Upper lobe of left lung (tissue), 6 donors: ENCODE data around the gene NCK2. TPM values are rescaled to one million over a fixed set of nuclear protein-coding genes. Genes with fewer than 3 reads are reported as not detected.

Experiments used
- ATAC-seq, 2 donors: fragments of 200-7000 bp; cut with Tn5 transposase; one replicate each; pipeline ENCODE4 v1.9.1; 2022; ENCODE audit warnings: mild to moderate bottlenecking in 2 of 2, moderate library complexity in 2 of 2; ENCODE audit not compliant: low FRiP score in 2 of 2
- DNase-seq, 2 donors: peaks; one replicate each; pipeline ENCODE4 v3.0.0-alpha.2; 2019 to 2020
- H3K27ac ChIP-seq, 4 donors: fragments of 200-600 bp; sonication (generic); one replicate each; pipeline ENCODE4 v1.5.1; 2016 to 2019
- H3K27me3 ChIP-seq, 4 donors: fragments of 200-600 bp; sonication (generic); one replicate each; pipeline ENCODE4 v1.5.1; 2017 to 2019
- H3K36me3 ChIP-seq, 4 donors: fragments of 200-600 bp; sonication (generic); one replicate each; pipeline ENCODE4 v1.5.1; 2016 to 2019
- H3K4me1 ChIP-seq, 4 donors: fragments of 200-600 bp; sonication (generic); one replicate each; pipeline ENCODE4 v1.5.1; 2018 to 2019
- H3K4me3 ChIP-seq, 4 donors: fragments of 200-600 bp; sonication (generic); one replicate each; pipeline ENCODE4 v1.5.1; 2017 to 2019; ENCODE audit warnings: mild to moderate bottlenecking in 2 of 4, moderate library complexity in 1 of 4
- H3K9me3 ChIP-seq, 4 donors: fragments of 200-600 bp; sonication (generic); one replicate each; pipeline ENCODE4 v1.5.1; 2018 to 2019
- EP300 ChIP-seq, 4 donors: sonication (generic); formaldehyde crosslinking; IDR thresholded peaks; one replicate each; pipeline ENCODE4 v1.5.1; 2017; ENCODE audit warnings: antibody characterized with exemption in 4 of 4, control low read depth in 2 of 4
- POLR2A ChIP-seq, 4 donors: fragments of 450-650 bp; IDR thresholded peaks; one replicate each; pipeline ENCODE4 v1.5.1; 2016 to 2017; ENCODE audit warnings: antibody characterized with exemption in 4 of 4, mild to moderate bottlenecking in 2 of 4
- POLR2AphosphoS5 ChIP-seq, 2 donors: sonication (generic); formaldehyde crosslinking; IDR thresholded peaks; one replicate each; pipeline ENCODE4 v1.5.1; 2017; ENCODE audit warnings: antibody characterized with exemption in 2 of 2
- WGBS, 2 donors: methylation state at CpG; one replicate each; pipeline ENCODE4 v1.1.5; 2017 to 2018; 5-methylcytosine and 5-hydroxymethylcytosine counted together
- total RNA-seq, 6 donors: library from RNA; depleted of rRNA in 4 of 6; stranded (reverse); fragments of >200 nt in 4 of 6; gene quantifications; one replicate each; pipeline versions ENCODE4 v1.1.0 to v1.2.1, GENCODE V29; 2016 to 2021
- TF ChIP-seq, protein P1 (sequence below), 6 experiments: fragments of 450-650 bp in 4 of 6; fragments of 200-600 bp in 2 of 6; sonication (generic) in 2 of 6; IDR thresholded peaks; one replicate each; pipeline ENCODE4 v1.5.1; 2016 to 2019; ENCODE audit warnings: antibody characterized with exemption in 6 of 6
- donor health status: DM: no; HTN: no; CAD: no; lungs with moderate emphysema.
- donor health status: DM: no; HTN: yes; CAD: no; lungs with severe emphysema.

Gene NCK2
- total RNA-seq, 6 donors from 2014 or later: 29.3 to 48.6 (median 37.9) TPM

DNA sequence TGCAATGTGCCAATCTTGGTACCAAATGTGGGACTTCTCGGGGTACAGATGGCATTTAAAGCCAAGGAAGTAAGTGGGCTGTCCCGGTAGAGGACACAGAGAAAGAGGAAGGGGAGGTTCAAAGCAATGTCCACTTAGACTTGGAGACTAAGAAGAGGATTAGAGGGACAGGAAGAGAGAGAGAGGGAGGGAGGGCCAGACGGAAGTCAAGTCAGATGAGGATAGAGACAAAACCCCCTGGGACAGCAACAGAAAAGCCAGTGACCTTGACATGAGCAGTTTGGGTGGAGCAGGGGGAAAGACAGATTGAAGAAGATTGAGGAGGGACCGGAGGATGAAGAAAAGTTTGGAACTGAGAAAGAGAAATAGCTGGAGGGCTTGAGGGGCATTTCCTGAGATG, 164.5 kb downstream of the NCK2 start:
- no peaks in the 10 kb centered on the region for H3K4me1 ChIP-seq
- H3K27me3 ChIP-seq: no peaks in the 10 kb centered on the region
- 57 to 59% methylated on average over 4 of the region's 4 CpGs for WGBS, 2 donors
- no peaks in the 10 kb centered on the region for H3K36me3 ChIP-seq
- no peaks in the 10 kb centered on the region for H3K9me3 ChIP-seq
- no peak for TF ChIP-seq POLR2AphosphoS5 (IDR thresholded peaks at IDR 0.05)
- DNase-seq (no peak), ATAC-seq (no peak)
- H3K4me3 ChIP-seq: no peak overlapping the region
- H3K27ac ChIP-seq: peak overlapping the region in 1 of 4 donors; percentile 31

DNA sequence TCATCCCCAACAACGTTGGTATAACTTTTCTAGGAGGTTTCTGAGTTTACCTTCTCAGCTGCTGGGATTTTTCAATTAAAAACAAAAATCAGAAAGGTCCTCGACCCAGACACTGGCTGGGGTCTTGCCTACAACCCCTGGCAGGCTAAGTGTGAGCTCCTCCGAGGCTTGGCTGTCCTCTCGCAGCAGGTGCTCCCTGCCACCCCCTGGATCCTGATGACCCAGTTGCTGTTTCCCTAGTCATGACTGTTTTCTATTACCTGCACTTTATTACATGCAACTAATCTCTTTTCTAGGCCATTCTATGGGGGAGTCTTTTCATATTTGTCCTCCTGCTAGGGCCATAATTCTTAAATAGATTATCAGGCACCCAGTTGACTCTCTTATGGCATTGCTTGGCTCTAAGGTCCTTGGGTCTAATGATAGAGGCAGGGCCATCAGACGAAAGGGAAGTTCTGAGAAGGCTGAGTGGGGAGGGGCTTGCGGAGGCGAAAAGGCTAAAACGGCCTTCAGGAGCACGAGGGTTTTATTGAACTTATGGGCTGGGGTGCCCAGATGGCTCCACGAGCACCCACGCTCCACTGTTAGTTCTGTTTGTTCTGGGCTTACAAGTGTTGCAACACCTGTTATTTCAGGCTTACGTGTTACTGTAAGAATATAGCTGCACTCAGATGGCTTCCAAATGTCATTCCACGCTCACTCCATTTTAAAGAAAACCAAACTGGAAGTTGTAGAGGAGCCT, 166.0 kb downstream of the NCK2 start:
- WGBS, 2 donors: 69 to 74% methylated on average over 13 of the region's 13 CpGs
- H3K36me3 ChIP-seq: no peaks in the 10 kb centered on the region
- H3K27ac ChIP-seq: no peak overlapping the region
- TF ChIP-seq EP300 (IDR thresholded peaks at IDR 0.05) (no peak), POLR2AphosphoS5 (IDR thresholded peaks at IDR 0.05) (no peak), POLR2A (IDR thresholded peaks at IDR 0.05) (no peak)
- TF ChIP-seq, protein P1, sequence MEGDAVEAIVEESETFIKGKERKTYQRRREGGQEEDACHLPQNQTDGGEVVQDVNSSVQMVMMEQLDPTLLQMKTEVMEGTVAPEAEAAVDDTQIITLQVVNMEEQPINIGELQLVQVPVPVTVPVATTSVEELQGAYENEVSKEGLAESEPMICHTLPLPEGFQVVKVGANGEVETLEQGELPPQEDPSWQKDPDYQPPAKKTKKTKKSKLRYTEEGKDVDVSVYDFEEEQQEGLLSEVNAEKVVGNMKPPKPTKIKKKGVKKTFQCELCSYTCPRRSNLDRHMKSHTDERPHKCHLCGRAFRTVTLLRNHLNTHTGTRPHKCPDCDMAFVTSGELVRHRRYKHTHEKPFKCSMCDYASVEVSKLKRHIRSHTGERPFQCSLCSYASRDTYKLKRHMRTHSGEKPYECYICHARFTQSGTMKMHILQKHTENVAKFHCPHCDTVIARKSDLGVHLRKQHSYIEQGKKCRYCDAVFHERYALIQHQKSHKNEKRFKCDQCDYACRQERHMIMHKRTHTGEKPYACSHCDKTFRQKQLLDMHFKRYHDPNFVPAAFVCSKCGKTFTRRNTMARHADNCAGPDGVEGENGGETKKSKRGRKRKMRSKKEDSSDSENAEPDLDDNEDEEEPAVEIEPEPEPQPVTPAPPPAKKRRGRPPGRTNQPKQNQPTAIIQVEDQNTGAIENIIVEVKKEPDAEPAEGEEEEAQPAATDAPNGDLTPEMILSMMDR (IDR thresholded peaks at IDR 0.05): no peak
- H3K4me3 ChIP-seq: no peak overlapping the region
- no peak for ATAC-seq
- H3K27me3 ChIP-seq: no peaks in the 10 kb centered on the region
- H3K9me3 ChIP-seq: peaks cover 0 to 14% (median 8%) of the 10 kb centered on the region in 4 donors
- no peaks in the 10 kb centered on the region for H3K4me1 ChIP-seq
- no peak for DNase-seq

DNA sequence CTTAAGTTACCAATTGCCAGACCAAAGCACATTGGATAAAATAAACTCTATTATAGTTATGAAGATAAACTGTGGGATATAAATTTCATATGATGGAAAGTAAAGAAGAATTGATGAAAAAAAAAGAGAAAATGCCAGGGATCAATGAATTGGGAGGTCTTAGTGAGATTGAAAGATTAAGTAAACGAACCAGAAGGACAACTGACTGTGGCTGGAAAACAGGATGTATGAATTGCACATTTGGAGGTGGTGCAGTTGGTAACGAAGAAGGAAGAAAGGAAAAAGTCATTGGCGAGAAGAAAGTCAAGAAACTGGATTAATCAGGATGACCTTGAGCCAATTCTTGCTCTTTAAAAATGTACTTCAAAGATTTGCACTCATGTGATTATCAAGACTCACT, 166.7 kb downstream of the NCK2 start:
- Histone ChIP-seq H3K4me1 (no peaks in the 10 kb centered on the region), H3K36me3 (no peaks in the 10 kb centered on the region), H3K27ac (no peak overlapping the region), H3K27me3 (no peaks in the 10 kb centered on the region), H3K4me3 (no peak overlapping the region), H3K9me3 (peaks cover 0 to 16% (median 10%) of the 10 kb centered on the region in 4 donors)
- 74 to 77% methylated on average over 3 of the region's 3 CpGs for WGBS, 2 donors
- no peak for DNase-seq
- ATAC-seq: no peak
- no peak for TF ChIP-seq POLR2A (IDR thresholded peaks at IDR 0.05)
- TF ChIP-seq, protein P1 (IDR thresholded peaks at IDR 0.05): no peak
- TF ChIP-seq POLR2AphosphoS5 (IDR thresholded peaks at IDR 0.05): no peak
- no peak for TF ChIP-seq EP300 (IDR thresholded peaks at IDR 0.05)

DNA sequence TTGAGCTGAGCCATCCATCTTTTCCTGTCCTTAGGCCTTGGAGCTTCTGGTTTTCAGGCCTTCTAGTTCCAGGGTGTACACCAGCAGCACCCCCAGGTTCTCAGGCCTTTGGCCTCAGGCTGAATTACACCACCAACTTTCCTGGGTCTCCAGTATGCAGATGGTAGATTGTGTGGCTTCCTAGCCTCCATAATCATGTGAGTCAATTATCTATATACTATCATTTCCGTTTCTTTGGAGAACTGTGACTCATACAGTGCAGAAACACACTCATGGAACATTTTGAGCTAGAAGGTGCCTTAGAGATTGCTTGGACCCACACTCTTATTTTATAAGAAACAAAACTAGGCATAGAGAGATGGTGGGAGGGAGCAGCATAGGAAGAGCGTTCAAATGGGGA, 167.4 kb downstream of the NCK2 start:
- H3K27me3 ChIP-seq: no peaks in the 10 kb centered on the region
- no peak overlapping the region for H3K4me3 ChIP-seq
- ATAC-seq (no peak), DNase-seq (no peak)
- no peaks in the 10 kb centered on the region for H3K4me1 ChIP-seq
- H3K36me3 ChIP-seq: no peaks in the 10 kb centered on the region
- WGBS, 2 donors: 89% methylated on average over 2 of the region's 2 CpGs
- no peak for TF ChIP-seq POLR2AphosphoS5 (IDR thresholded peaks at IDR 0.05)
- TF ChIP-seq, protein P1 (IDR thresholded peaks at IDR 0.05): no peak
- TF ChIP-seq EP300 (IDR thresholded peaks at IDR 0.05): no peak
- TF ChIP-seq POLR2A (IDR thresholded peaks at IDR 0.05): no peak
- no peak overlapping the region for H3K27ac ChIP-seq
- H3K9me3 ChIP-seq: peaks cover 0 to 16% (median 10%) of the 10 kb centered on the region in 4 donors

DNA sequence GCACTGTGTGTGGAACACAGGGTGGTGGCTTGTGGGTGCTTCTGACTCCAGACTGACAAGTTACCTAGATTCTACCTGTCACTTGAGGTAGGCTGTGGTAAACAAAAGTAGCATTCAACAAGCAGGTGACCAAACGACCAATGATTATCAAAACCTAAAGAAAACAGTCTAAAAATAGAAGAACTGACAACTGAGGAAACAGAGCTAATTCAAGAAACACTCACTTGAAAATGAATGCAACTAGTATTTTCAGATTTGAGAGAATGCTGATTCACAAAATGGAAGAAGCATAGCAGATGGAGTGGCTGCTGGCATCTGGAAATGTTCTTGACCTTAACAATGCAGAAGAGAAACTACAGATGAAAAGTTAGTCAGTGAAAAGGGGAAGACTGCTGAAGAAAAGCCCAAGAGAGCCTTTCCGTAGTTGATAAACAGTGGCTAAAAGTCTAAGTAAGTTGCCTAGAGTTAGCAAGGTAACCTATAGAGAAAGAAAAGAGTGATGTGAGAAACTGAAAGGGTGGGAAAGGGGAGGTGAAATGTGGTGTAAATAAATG, 170.4 kb downstream of the NCK2 start:
- Histone ChIP-seq H3K4me1 (no peaks in the 10 kb centered on the region), H3K27me3 (no peaks in the 10 kb centered on the region), H3K9me3 (peaks cover 0 to 16% (median 10%) of the 10 kb centered on the region in 4 donors), H3K27ac (no peak overlapping the region), H3K4me3 (no peak overlapping the region), H3K36me3 (no peaks in the 10 kb centered on the region)
- DNase-seq (no peak), ATAC-seq (no peak)
- 73 to 78% methylated on average over 2 of the region's 2 CpGs for WGBS, 2 donors
- TF ChIP-seq, protein P1 (IDR thresholded peaks at IDR 0.05): no peak
- TF ChIP-seq EP300 (IDR thresholded peaks at IDR 0.05): no peak
- no peak for TF ChIP-seq POLR2A (IDR thresholded peaks at IDR 0.05)
- no peak for TF ChIP-seq POLR2AphosphoS5 (IDR thresholded peaks at IDR 0.05)
